ENCODE data around the gene LRRC4C. TPM values are rescaled to one million over a fixed set of nuclear protein-coding genes. Genes with fewer than 3 reads are reported as not detected.

Gene LRRC4C
- total RNA-seq, 4 donors from 2014 or later = 0.38 to 3.5 (median 0.95) TPM; not detected in 1

DNA sequence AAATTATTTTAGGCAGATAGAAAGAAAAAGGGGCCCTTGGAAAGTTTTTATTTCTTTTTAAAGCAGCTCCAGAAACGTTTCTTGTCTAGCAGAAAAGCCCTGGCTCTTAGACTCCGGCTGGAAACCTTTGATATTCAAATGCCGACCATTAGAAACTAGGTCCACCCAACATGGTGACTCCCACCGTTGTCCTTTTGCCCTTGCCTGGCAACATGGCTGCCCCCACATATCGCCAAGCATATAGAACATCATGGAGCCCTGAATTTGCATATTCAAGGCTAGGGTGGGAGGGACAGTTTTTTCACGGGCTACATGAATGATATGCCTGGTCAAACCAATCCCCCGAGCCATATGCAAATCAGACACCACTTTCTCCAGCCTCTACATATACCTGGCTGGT is 1379.0 kb downstream of the LRRC4C start:
- ATAC-seq (ENCODE audit: low FRiP score) = no peak
- DNase-seq (ENCODE audit: low spot score) = no peak
- TF ChIP-seq, protein P1, sequence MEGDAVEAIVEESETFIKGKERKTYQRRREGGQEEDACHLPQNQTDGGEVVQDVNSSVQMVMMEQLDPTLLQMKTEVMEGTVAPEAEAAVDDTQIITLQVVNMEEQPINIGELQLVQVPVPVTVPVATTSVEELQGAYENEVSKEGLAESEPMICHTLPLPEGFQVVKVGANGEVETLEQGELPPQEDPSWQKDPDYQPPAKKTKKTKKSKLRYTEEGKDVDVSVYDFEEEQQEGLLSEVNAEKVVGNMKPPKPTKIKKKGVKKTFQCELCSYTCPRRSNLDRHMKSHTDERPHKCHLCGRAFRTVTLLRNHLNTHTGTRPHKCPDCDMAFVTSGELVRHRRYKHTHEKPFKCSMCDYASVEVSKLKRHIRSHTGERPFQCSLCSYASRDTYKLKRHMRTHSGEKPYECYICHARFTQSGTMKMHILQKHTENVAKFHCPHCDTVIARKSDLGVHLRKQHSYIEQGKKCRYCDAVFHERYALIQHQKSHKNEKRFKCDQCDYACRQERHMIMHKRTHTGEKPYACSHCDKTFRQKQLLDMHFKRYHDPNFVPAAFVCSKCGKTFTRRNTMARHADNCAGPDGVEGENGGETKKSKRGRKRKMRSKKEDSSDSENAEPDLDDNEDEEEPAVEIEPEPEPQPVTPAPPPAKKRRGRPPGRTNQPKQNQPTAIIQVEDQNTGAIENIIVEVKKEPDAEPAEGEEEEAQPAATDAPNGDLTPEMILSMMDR (IDR thresholded peaks at IDR 0.05) = no peak

Small RNA genes within 50 kb of the gene (small RNA-seq; reads per million reads assigned to genes)
- gene RF00019 (not detected), gene RNU6-365P (not detected)

Data from omental fat pad (tissue), 4 donors.